PC-9 (cell line): Measurements from ENCODE around the gene MYO16. TPM values are rescaled to one million over a fixed set of nuclear protein-coding genes. Genes with fewer than 3 reads are reported as not detected.

Experiments
- BruUV-seq: library from RNA; stranded (reverse); fragments of 400-500 nt; replicated peaks from 2 replicates; lab custom pipeline; 2021; lab: Mats Ljungman, UMichigan
- CTCF ChIA-PET: fragments of 300-600 bp; sonication (Branson Sonifier 250); formaldehyde crosslinking; loops from one replicate; lab custom pipeline; 2022; ENCODE audit warnings: antibody characterized with exemption; lab: Charles Lee
- POLR2A ChIA-PET: fragments of 300-600 bp; sonication (Branson Sonifier 250); formaldehyde crosslinking; loops from one replicate; lab custom pipeline; 2022; ENCODE audit warnings: antibody characterized with exemption; ENCODE audit not compliant: unreplicated experiment; lab: Charles Lee
- DNase-seq, 2 experiments: peaks; one replicate each; pipeline versions ENCODE4 v3.0.0 to v3.0.0-alpha.2; 2015 to 2022; ENCODE audit warnings: mixed read lengths in 1 of 2
- H2AFZ ChIP-seq: fragments of 200-600 bp; sonication (generic); 2 replicates; pipeline ENCODE4 v1.8.1; 2017; ENCODE audit warnings: antibody characterized with exemption
- H3F3A ChIP-seq: fragments of 200-600 bp; sonication (generic); 2 replicates; pipeline ENCODE4 v1.8.1; 2017; ENCODE audit warnings: antibody characterized with exemption, mild to moderate bottlenecking, low read depth; ENCODE audit not compliant: insufficient read depth
- H3K27ac ChIP-seq: fragments of 200-600 bp; sonication (generic); 2 replicates; pipeline ENCODE4 v1.6.1; 2016; ENCODE audit warnings: mixed run types
- H3K27me3 ChIP-seq: fragments of 200-600 bp; sonication (generic); 2 replicates; pipeline ENCODE4 v1.6.1; 2016; ENCODE audit warnings: low read depth, mixed run types; ENCODE audit not compliant: insufficient read depth
- H3K36me3 ChIP-seq: fragments of 200-600 bp; sonication (generic); 2 replicates; pipeline ENCODE4 v1.6.1; 2016; ENCODE audit warnings: low read depth, mixed run types
- H3K4me1 ChIP-seq: fragments of 200-600 bp; sonication (generic); replicated peaks from 2 replicates; pipeline ENCODE4 v1.6.1; 2016; ENCODE audit warnings: mixed run types; ENCODE audit not compliant: insufficient read depth
- H3K4me2 ChIP-seq: fragments of 200-600 bp; sonication (generic); 2 replicates; pipeline ENCODE4 v1.6.1; 2017; ENCODE audit warnings: mixed run types
- H3K4me3 ChIP-seq: fragments of 200-600 bp; sonication (generic); 2 replicates; pipeline ENCODE4 v1.6.1; 2016; ENCODE audit warnings: mixed run types
- H3K79me2 ChIP-seq: fragments of 200-600 bp; sonication (generic); 2 replicates; pipeline ENCODE4 v1.6.1; 2017; ENCODE audit warnings: low read depth, mixed run types
- H3K9me2 ChIP-seq: fragments of 200-600 bp; sonication (generic); 2 replicates; pipeline ENCODE4 v1.8.1; 2017; ENCODE audit warnings: mild to moderate bottlenecking; ENCODE audit not compliant: insufficient read depth
- H3K9me3 ChIP-seq: fragments of 200-600 bp; sonication (generic); 2 replicates; pipeline ENCODE4 v1.8.1; 2016; ENCODE audit warnings: low read depth; ENCODE audit not compliant: insufficient read depth
- H4K20me1 ChIP-seq: fragments of 200-600 bp; sonication (generic); 2 replicates; pipeline ENCODE4 v1.8.1; 2017; ENCODE audit not compliant: insufficient read depth
- EZH2 ChIP-seq: fragments of 200-600 bp; sonication (generic); IDR thresholded peaks from 2 replicates; pipeline ENCODE4 v1.8.0; 2017; ENCODE audit warnings: antibody characterized with exemption, low read depth
- intact Hi-C: fragments of 100-400 bp; cut with micrococcal nuclease; formaldehyde crosslinking; loops from one replicate; pipeline ENCODE4 v1.10.0; 2022; ENCODE audit not compliant: unreplicated experiment
- total RNA-seq: library from RNA; stranded (reverse); gene quantifications from 2 replicates; pipeline ENCODE4 v1.2.3, GENCODE V29; 2021
- TF ChIP-seq, protein P1 (sequence below): fragments of 200-600 bp; sonication (generic); conservative IDR thresholded peaks from 2 replicates; pipeline ENCODE4 v1.6.1; 2017; ENCODE audit warnings: mixed run types, antibody characterized with exemption, mild to moderate bottlenecking, moderate library complexity

The MYO16 gene
- total RNA-seq, 1 experiment from 2014 or later = 0.59 TPM

GRCh38 chr13:108933061-108933460, 303.6 kb downstream of the MYO16 start:
- no TSS peak for BruUV-seq

DNA sequence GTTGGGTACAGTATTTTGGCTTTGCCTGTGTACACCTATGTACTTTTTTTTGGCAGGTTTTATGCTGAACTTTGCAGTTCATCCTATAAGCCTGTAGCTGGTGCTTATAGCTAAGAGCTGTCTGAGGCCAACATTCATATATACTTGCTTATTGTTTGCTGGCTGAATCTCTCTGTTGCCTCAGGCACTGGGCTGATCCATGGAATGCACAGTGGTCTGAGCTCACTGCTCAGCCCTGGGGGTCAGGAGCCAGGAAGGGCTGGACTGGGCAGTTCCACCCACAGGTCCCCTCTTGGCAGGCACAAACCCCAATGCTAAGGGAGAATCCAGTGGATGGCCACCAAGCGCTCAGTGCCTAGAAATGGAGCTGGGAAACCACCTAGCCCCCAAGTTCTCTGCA, 308.7 kb downstream of the MYO16 start:
- ChIA-PET CTCF (no interaction called here), POLR2A (no interaction called here)
- Histone ChIP-seq H3K27me3 (no peaks in the 10 kb centered on the region), H3F3A (no peaks in the 10 kb centered on the region), H3K36me3 (no peaks in the 10 kb centered on the region), H3K4me2 (no peak overlapping the region), H3K9me2 (no peaks in the 10 kb centered on the region), H3K4me3 (no peak overlapping the region), H4K20me1 (no peaks in the 10 kb centered on the region), H3K27ac (no peak overlapping the region), H3K79me2 (no peaks in the 10 kb centered on the region), H3K9me3 (no peaks in the 10 kb centered on the region), H2AFZ (no peak overlapping the region), H3K4me1 (no peaks in the 10 kb centered on the region)
- TF ChIP-seq, protein P1, sequence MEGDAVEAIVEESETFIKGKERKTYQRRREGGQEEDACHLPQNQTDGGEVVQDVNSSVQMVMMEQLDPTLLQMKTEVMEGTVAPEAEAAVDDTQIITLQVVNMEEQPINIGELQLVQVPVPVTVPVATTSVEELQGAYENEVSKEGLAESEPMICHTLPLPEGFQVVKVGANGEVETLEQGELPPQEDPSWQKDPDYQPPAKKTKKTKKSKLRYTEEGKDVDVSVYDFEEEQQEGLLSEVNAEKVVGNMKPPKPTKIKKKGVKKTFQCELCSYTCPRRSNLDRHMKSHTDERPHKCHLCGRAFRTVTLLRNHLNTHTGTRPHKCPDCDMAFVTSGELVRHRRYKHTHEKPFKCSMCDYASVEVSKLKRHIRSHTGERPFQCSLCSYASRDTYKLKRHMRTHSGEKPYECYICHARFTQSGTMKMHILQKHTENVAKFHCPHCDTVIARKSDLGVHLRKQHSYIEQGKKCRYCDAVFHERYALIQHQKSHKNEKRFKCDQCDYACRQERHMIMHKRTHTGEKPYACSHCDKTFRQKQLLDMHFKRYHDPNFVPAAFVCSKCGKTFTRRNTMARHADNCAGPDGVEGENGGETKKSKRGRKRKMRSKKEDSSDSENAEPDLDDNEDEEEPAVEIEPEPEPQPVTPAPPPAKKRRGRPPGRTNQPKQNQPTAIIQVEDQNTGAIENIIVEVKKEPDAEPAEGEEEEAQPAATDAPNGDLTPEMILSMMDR = no peak
- TF ChIP-seq EZH2 = no peak
- intact Hi-C loops = no loop called here
- DNase-seq = no peak
- BruUV-seq = no TSS peak

More at GRCh38 chr13:108933061-108933460, 303.6 kb downstream of the MYO16 start:
- Histone ChIP-seq H3K4me1 (peaks cover 4% of the 10 kb centered on the region; the same call in 1 of the 2 replicates), H3K79me2 (no peaks in the 10 kb centered on the region), H3K27me3 (no peaks in the 10 kb centered on the region), H4K20me1 (no peaks in the 10 kb centered on the region), H3K9me2 (no peaks in the 10 kb centered on the region), H3F3A (no peaks in the 10 kb centered on the region), H3K9me3 (no peaks in the 10 kb centered on the region), H3K36me3 (no peaks in the 10 kb centered on the region), H2AFZ (no peak overlapping the region), H3K27ac (no peak overlapping the region), H3K4me2 (no peak overlapping the region), H3K4me3 (no peak overlapping the region)
- ChIA-PET CTCF (no interaction called here), POLR2A (no interaction called here)
- TF ChIP-seq EZH2 = no peak
- TF ChIP-seq, protein P1 = no peak
- intact Hi-C loops = no loop called here
- no peak for DNase-seq

DNA sequence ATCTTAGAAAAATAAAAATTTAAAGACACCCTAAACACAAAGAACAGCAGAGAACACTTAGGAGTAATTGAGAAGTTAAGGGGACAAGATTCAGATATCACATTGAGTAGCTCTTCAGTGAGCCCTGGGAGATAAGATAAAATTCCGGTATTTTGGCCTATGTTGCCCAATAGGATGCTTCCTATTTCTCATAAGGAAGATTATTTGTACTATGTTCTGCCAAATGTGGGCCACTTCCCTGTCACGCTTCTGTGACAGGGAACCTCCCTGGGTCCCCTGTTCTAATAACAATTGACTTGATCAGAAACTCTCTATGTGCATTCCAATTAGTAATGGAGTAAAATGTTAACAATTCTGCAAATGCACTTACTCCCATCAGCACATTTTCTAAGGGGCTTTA, 310.7 kb downstream of the MYO16 start:
- intact Hi-C loops = no loop called here
- DNase-seq = no peak
- BruUV-seq = no TSS peak
- Histone ChIP-seq H2AFZ (no peak overlapping the region), H3K27me3 (no peaks in the 10 kb centered on the region), H3K9me3 (no peaks in the 10 kb centered on the region), H3K4me1 (no peaks in the 10 kb centered on the region), H3K4me3 (no peak overlapping the region), H4K20me1 (no peaks in the 10 kb centered on the region), H3K36me3 (no peaks in the 10 kb centered on the region), H3F3A (no peaks in the 10 kb centered on the region), H3K9me2 (no peaks in the 10 kb centered on the region), H3K4me2 (no peak overlapping the region), H3K79me2 (no peaks in the 10 kb centered on the region), H3K27ac (no peak overlapping the region)
- POLR2A ChIA-PET = no interaction called here
- no peak for TF ChIP-seq EZH2
- TF ChIP-seq, protein P1 = no peak
- CTCF ChIA-PET = no interaction called here
